Heart right ventricle (tissue), 16 donors: ENCODE data around the gene MCOLN3. TPM values are rescaled to one million over a fixed set of nuclear protein-coding genes. Genes with fewer than 3 reads are reported as not detected.
A peak's percentile ranks its signal among the peaks of the same experiment; 100 is the strongest.
"Not testable (repeated sequence)": the region's sequence is repeated elsewhere in the genome, so short reads cannot be mapped to it uniquely, and the experiment has no call there.

Experiments used
- ATAC-seq, 8 donors: fragments of 200-7000 bp; cut with Tn5 transposase; one replicate each; pipeline ENCODE4 v1.9.1; 2020; ENCODE audit warnings: mild to moderate bottlenecking in 8 of 8, moderate library complexity in 8 of 8, moderate number of reproducible peaks in 1 of 8
- DNase-seq, 2 donors: peaks; one replicate each; pipeline ENCODE4 v3.0.0-alpha.2; 2020
- H3K27ac ChIP-seq, 10 donors: fragments of 200-600 bp; sonication (generic) in 2 of 10; one replicate each; pipeline versions ENCODE4 v1.5.0 to v1.8.0; 2020 to 2022; ENCODE audit warnings: mild to moderate bottlenecking in 3 of 10
- H3K27me3 ChIP-seq, 7 donors: fragments of 200-600 bp; one replicate each; pipeline ENCODE4 v1.8.0; 2021 to 2022; ENCODE audit warnings: mild to moderate bottlenecking in 2 of 7
- H3K36me3 ChIP-seq, 9 donors: fragments of 200-600 bp; sonication (generic) in 1 of 9; one replicate each; pipeline versions ENCODE4 v1.5.0 to v1.8.0; 2020 to 2022; ENCODE audit warnings: mild to moderate bottlenecking in 2 of 9
- H3K4me1 ChIP-seq, 9 donors: fragments of 200-600 bp; sonication (generic) in 1 of 9; one replicate each; pipeline versions ENCODE4 v1.5.0 to v1.8.0; 2020 to 2022; ENCODE audit warnings: mild to moderate bottlenecking in 4 of 9
- H3K4me3 ChIP-seq, 10 donors: fragments of 200-600 bp; sonication (generic) in 2 of 10; one replicate each; pipeline versions ENCODE4 v1.5.0 to v1.8.0; 2020 to 2022; ENCODE audit warnings: mild to moderate bottlenecking in 7 of 10, moderate library complexity in 2 of 10
- H3K9me3 ChIP-seq, 11 donors: fragments of 200-600 bp in 10 of 11; sonication (generic) in 2 of 11; one replicate each; pipeline versions ENCODE4 v1.5.0 to v1.8.0; 2013 to 2022; ENCODE audit warnings: mild to moderate bottlenecking in 2 of 11, control low read depth in 1 of 11, moderate library complexity in 1 of 11
- CTCF ChIP-seq, 9 donors: fragments of 200-600 bp; sonication (generic) in 2 of 9; IDR thresholded peaks; one replicate each; pipeline versions ENCODE4 v1.5.0 to v1.8.0; 2021 to 2022; ENCODE audit warnings: antibody characterized with exemption in 9 of 9, mild to moderate bottlenecking in 5 of 9, moderate library complexity in 1 of 9
- WGBS, 2 donors: extraction: QIAGEN DNeasy Blood & Tissue Kit; methylation state at CpG; one replicate each; pipeline ENCODE4 v1.1.7; 2013; ENCODE audit warnings: inconsistent platforms in 1 of 2; 5-methylcytosine and 5-hydroxymethylcytosine counted together
- intact Hi-C, 10 donors: fragments of 100-400 bp; cut with DNase I; formaldehyde crosslinking; loops; one replicate each; pipeline versions ENCODE4 v1.11.1 to v1.14.2; 2022
- polyA plus RNA-seq, 2 donors: library from polyadenylated mRNA; stranded (reverse); fragments of 200-250 nt; gene quantifications; one replicate each; pipeline ENCODE4 v1.2.3, GENCODE V29; 2013
- total RNA-seq, 10 donors: library from RNA; stranded (reverse); fragmentation: NEBNext Ultra II Directional in 3 of 10; extraction: Animal tissue kit (Norgen Biotek cat#: 25700) in 3 of 10; gene quantifications; one replicate each; pipeline versions ENCODE4 v1.2.1 to v1.2.4, GENCODE V29; 2021 to 2023
- donor health status: Arrhythmogenic right ventricular cardiomyopathy.
- donor health status: ischemic (EF 13 %, LVEDD 7.1; RV severe dilation, severe dysfunction).
- donor health status: healthy with polysubstance abuse.
- donor health status: DM: no; HTN: yes; CAD: no.
- donor health status: DM: no; HTN: no; CAD: no.
- donor health status: ischemic (EF 25% LVEDD 6.9; RV normal size, moderate dysfunction).
- donor health status: ischemic (EF 25% LVEDD 5.7; RV mildly dilated, moderate dysfunction).
- donor health status: healthy.
- donor health status: DM: yes; HTN: yes; CAD: no.
- donor health status: Ischemic cardiomyopathy.
- donor health status: ischemic (EF 35%, LVEDD 5.7; RV mildly dilated, moderate dysfunction).
- donor health status: nonischemic (EF 11% LVEDD 7.7; RV severe dilation, severe dysfunction).
- donor health status: DM: yes; HTN: yes; CAD: no.
- donor health status: PGD.
- donor health status: ischemic (EF 29% LVEDD 5.4; RV normal size, mild dysfunction).
- donor health status: nonischemic (EF 23%, LVEDD 6.1; RV moderate dilation, normal function).

Gene MCOLN3
- total and polyA plus RNA-seq, 12 donors: 0.13 to 2.7 (median 0.28) TPM; not detected in 1

GRCh38 chr1:85019994-85020393, 28.3 kb downstream of the MCOLN3 start:
- peak in 3 of 8 donors; percentile 25 to 57 (median 34) for ATAC-seq
- WGBS, 2 donors: 57 to 61% methylated on average over 4 of the region's 4 CpGs
- Histone ChIP-seq H3K36me3 (no peaks in the 10 kb centered on the region), H3K27me3 (peaks cover 0 to 3% (median 0%) of the 10 kb centered on the region in 7 donors), H3K4me3 (no peak overlapping the region), H3K27ac (no peak overlapping the region), H3K4me1 (no peaks in the 10 kb centered on the region), H3K9me3 (peaks cover 0 to 6% (median 0%) of the 10 kb centered on the region in 11 donors)
- DNase-seq: no peak
- intact Hi-C loops: loop anchor here in 4 of 10 donors (5.0 to 10.0 kb wide), 2 partner anchors 73 to 75 kb away; no protein-coding TSS in a partner anchor
- TF ChIP-seq CTCF (IDR thresholded peaks at IDR 0.05): no peak

- H3K4me1 ChIP-seq: no peaks in the 10 kb centered on the region
- intact Hi-C loops: no loop called here
- WGBS, 2 donors: 78 to 82% methylated on average over 1 of the region's 1 CpG
- DNase-seq: no peak
- H3K9me3 ChIP-seq: peaks cover 0 to 17% (median 0%) of the 10 kb centered on the region in 11 donors
- no peak overlapping the region for H3K27ac ChIP-seq
- TF ChIP-seq CTCF (IDR thresholded peaks at IDR 0.05): no peak
- no peak overlapping the region for H3K4me3 ChIP-seq
- H3K27me3 ChIP-seq: no peaks in the 10 kb centered on the region
- no peaks in the 10 kb centered on the region for H3K36me3 ChIP-seq
- no peak for ATAC-seq
Measured at GRCh38 chr1:85015826-85016225, 32.5 kb downstream of the MCOLN3 start.

GRCh38 chr1:85005641-85006040, 42.7 kb downstream of the MCOLN3 start:
- WGBS, 2 donors: 71 to 77% methylated on average over 1 of the region's 1 CpG
- H3K4me1 ChIP-seq, H3K4me3 ChIP-seq, H3K36me3 ChIP-seq, ATAC-seq, DNase-seq, intact Hi-C loops: not testable (repeated sequence)
- Histone ChIP-seq H3K27me3 (peaks cover 0 to 47% (median 28%) of the 10 kb centered on the region in 7 donors), H3K27ac (peak overlapping the region in 1 of 10 donors; percentile 3), H3K9me3 (peaks cover 0 to 25% (median 0%) of the 10 kb centered on the region in 11 donors)

GRCh38 chr1:85001742-85002141, 46.6 kb downstream of the MCOLN3 start:
- no peak for ATAC-seq

More at GRCh38 chr1:85001742-85002141, 46.6 kb downstream of the MCOLN3 start:
- no peak overlapping the region for H3K4me3 ChIP-seq
- no peak for DNase-seq
- peaks cover 0 to 20% (median 13%) of the 10 kb centered on the region in 9 donors for H3K4me1 ChIP-seq
- intact Hi-C loops: no loop called here
- no peak overlapping the region for H3K27ac ChIP-seq
- no peak for TF ChIP-seq CTCF (IDR thresholded peaks at IDR 0.05)
- peaks cover 0 to 76% (median 61%) of the 10 kb centered on the region in 7 donors for H3K27me3 ChIP-seq
- peaks cover 0 to 14% (median 0%) of the 10 kb centered on the region in 11 donors for H3K9me3 ChIP-seq
- H3K36me3 ChIP-seq: no peaks in the 10 kb centered on the region
